Activated CD8-positive, alpha-beta memory T cell treated with anti-CD3 and anti-CD28 coated beads, Interleukin-2, amount 50 U/mL, for 48 hours (primary cell): ENCODE results near the gene DSC3.
"Not testable (repeated sequence)": the region's sequence is repeated elsewhere in the genome, so short reads cannot be mapped to it uniquely, and the experiment has no call there.

ENCODE experiments used
- DNase-seq: peaks from one replicate; pipeline ENCODE4 v3.0.0-alpha.2; 2020

Gene DSC3

GRCh38 chr18:31040686-31041270 is 1.8 kb downstream of the DSC3 start:
- DNase-seq, result no peak

- DNase-seq, result no peak
These were observed 3.1 kb downstream of the DSC3 start for GRCh38 chr18:31039426-31039825.

DNA sequence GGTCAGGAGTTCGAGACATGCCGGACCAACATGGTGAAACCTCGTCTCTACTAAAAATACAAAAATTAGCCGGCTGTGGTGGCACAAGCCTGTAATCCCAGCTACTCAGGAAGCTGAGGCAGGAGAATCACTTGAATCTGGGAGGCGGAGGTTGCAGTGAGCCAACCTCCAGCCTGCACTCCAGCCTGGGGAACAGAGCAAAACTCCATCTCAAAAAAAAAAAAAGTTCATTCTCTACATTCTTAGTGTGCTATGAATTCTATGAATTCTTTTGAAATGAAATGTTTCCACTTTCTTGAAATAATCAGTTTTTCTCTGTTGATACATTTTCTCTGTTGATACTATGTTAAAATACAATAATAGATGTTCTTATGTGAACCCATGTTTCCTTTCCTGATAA is 4.9 kb downstream of the DSC3 start:
- not testable (repeated sequence) for DNase-seq

DNA sequence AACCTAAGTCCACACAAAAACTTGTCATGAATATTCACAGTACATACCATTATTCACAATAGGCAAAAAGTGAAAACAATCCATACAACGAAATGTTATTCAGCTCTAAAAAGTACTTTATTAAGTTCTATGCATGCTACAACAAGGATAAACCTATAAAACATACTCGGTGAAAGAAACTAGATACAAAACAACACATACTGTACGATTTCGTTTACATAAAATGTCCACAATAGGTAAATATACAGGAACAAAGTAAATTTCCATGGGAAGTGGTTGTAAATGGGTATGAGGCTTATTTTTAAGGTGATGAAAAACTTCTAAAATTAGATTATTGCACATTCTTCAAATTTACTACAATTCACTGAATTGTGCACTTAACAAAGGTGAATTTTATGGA is 8.0 kb downstream of the DSC3 start:
- no peak for DNase-seq

DNA sequence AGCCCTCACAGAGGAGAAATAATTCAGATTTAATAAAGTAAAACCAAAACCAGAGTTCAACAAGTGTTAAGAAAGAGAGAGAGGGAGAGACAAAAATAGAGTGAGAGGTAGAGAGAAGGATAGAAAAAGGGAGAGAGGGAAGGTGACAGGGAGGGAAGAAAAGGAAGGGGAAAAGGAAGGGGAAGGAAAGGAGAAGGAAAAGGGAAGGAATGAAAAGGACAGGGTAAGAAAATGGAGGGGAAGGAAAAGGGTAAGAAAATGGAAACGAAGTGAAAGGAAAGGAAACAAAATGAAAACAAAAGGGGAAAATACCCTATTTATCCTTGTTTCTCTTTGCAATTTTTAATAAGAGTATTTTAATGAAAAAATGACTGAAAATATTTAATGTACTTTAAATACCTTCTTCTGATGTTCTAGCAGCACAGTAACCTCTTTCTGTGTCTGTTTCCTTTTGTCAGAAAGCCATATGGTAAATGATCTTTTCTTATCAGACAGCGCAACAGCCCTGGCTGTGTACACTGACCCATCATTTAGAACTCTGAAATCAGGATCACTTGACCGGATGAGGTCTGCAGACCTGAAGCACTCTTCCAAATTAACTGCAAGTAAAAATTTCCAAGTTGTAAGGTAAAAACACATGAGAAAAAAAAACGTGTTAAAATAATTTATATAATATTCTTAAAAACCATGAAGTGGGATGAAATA is 11.8 kb downstream of the DSC3 start:
- DNase-seq, result no peak

- no peak for DNase-seq
These were observed 26.7 kb downstream of the DSC3 start for GRCh38 chr18:31015715-31016434.

DNA sequence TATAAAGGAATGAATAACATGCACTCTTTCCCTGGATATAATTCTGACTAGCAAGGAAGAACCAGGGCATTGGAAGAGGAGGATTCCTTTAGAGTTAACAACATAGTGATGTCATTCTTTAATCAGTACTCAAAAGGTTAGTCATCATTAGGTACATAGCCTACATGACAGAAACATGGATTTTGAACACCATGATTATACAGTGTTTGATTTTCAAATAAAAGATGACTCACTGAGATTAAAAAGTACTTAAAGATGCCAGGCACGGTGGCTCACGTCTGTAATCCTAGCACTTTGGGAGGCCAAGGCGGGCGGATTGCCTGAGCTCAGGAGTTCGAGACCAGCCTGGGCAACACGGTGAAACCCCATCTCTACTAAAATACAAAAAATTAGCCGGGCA is 31.1 kb downstream of the DSC3 start:
- DNase-seq, result not testable (repeated sequence)

DNA sequence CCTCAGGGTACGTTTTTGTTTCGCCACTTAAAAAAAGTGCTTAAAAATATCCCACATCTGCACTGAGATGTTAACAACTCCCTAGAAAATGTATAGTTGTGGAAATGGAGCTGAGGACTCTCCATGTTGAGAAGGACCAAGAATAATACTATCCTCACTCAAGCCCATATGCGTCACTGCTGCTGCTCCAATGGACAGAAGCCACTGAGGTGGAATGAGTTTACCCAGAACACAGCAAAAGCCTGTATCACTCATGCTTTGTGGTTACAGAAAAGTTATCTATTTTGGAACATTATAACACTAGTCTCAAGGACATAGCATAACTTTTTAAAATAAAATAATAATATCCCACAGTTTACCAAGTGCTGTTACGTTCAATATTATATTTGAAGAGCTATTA is 31.9 kb downstream of the DSC3 start:
- no peak for DNase-seq

- DNase-seq, result no peak
These were observed 42.5 kb downstream of the DSC3 start for GRCh38 chr18:30999887-31000628.

DNA sequence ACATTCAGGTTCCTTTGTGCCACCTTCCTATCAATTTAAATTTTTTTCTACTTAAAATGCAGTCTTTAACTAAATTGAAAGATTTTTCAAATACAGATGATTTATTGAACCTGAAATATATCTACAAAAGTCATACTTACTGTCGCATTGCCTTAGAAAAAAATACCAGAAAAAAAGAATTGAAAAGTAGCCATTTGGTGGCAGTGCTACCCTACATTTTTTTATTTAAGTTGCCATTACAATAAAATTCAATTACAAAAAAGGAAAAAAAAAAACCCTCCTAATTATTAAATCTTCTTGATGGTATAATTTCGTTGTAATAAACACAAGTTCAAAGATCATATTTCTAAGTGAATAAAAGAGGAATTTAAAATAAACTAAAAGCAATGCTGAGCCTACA is 43.4 kb downstream of the DSC3 start:
- no peak for DNase-seq

GRCh38 chr18:30997223-30997622 is 45.3 kb downstream of the DSC3 start:
- no peak for DNase-seq

DNA sequence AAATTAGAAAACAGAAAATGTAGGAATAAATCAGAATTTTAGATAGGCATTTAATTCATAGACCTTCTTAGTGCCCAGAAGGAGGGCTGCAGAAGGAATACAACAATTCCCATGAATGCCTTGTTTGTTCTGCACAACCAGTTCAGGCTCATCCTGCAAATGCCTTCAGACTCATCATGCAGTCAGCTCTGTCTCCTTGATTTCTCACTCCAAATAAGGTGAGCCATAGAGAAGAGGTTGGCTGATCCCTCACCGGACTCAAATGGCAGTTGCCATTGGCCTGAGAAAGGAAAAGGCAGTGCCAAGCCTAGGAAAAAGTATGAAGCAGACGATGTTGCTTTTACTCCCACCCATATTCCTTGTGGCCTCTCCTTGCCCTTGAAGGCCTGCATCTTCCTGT is 50.3 kb downstream of the DSC3 start:
- DNase-seq, result no peak

DNA sequence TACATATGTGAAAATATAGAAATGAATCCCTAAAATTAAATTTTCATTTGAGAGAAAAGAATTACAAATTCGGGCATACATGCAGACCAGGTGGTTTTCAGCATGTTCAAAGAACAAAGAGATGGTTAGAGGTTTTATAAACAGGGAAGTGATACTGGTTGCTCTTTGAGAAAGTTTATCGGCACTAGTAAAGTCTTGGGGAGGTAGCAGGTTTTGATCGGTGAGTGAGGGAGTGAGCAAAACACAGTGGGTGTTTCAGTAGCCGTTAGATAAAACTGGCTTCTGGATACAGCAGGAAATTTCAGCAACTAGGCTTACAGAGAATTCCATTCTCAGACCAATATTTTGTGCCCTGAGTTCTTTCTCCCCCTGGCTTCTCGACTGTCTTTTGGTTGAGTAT is 51.1 kb downstream of the DSC3 start:
- no peak for DNase-seq

DNA sequence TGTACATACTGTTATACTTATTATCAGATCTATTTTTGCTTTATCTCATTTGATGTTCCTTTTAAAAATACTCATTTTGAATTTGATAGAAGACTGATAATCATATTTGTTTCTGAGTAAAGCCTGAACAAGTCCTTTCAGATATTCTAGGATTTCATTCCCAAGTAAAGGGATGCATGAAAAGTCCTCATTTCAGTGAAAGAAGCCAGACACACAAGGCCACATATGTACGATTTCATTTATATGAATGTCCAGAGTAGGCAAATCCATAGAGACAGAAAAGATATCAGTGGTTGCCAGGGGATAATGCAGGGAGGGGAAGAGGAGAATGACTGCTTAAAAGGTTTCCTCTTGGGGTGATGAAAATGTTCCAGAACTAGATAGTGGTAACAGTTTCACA is 53.4 kb downstream of the DSC3 start:
- DNase-seq, result no peak

DNA sequence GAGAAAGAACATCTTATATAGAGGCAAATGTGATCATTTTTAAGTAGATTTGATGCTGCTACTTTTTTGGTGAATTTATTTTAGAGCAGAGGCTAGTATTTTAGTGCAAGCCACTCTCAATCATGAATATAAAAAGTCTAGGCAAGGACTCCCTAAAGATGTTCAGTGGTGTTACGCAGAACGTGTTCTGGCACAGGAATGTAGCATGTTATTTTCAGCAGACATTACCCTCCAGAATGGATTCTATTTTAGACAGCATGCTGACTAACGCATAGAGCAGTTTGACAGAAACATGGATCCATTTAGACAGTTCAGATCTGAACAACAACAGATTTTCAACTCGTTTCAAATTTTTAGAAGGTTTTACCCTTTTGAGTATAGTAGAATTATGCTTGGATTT is 54.1 kb downstream of the DSC3 start:
- no peak for DNase-seq

GRCh38 chr18:30987467-30988241 is 54.9 kb downstream of the DSC3 start:
- DNase-seq, result no peak

- no peak for DNase-seq
These were observed 56.8 kb downstream of the DSC3 start for GRCh38 chr18:30985753-30986152.

DNA sequence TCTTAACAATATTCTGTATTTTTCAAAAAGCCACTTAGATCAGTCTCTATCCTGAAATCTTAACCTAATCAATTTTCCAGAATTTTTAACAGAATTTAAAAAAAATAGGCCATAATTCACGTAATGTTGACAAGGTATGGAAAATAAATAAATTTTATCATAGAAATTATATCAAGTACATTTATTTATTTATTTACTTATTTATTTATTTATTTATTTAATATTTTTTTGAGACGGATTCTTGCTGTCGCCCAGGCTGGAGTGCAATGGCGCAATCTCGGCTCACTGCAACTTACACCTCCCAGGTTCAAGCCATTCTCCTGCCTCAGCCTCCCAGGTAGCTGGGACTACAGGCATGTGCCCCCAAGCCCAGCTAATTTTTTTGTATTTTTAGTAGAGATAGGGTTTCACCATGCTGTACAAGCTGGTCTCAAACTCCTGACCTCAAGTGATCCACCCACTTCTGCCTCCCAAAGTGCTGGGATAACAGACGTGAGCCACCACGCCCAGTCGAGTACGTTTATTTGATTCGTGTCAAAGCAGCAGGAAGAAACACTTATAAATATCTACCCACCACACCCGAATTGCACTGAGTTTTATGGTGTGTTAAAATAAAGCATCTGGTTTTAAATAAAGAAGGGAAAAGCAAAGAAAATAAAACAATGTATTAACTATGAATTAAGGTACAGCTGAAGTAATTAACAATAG is 60.1 kb downstream of the DSC3 start:
- DNase-seq, result no peak

DNA sequence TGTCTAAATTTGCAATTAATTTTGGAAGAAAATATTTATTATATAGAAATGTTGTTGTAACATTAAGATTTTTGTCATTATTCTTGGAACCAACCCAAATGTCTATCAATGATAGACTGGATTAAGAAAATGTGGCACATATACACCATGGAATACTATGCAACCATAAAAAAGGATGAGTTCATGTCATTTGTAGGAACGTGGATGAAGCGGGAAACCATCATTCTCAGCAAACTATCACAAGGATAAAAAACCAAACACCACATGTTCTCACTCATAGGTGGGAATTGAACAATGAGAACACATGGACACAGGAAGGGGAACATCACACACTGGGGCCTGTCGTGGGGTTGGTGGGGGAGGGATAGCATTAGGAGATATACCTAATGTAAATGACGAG is 64.5 kb downstream of the DSC3 start:
- DNase-seq, result not testable (repeated sequence)

DNA sequence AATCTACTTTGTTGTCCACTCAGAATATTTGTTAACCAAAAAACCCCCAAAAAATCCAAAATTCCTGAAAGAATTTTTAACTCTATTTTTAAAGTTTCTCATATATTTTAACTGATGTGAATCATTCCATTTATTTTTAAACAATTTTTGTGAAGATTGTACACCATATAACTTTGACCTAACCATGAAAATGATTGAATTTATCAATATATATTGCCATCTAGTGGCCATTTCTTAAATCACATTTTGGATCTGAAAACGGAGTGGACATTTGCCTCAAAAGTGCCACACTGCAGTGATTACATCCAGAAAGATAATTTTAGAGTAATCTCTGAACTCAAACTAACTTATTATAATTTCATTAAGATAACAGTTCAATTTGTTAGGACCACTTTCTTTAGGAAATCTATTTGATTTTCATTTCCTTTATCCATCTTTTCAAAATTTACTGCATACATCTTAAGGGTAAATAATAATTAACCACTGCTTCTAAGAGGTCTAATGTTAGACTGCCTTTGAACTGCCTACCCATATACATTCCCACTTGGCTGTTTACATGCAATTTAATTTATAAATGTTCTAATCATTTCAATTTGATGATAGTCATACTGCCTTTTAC is 71.1 kb downstream of the DSC3 start:
- DNase-seq, result no peak

DNA sequence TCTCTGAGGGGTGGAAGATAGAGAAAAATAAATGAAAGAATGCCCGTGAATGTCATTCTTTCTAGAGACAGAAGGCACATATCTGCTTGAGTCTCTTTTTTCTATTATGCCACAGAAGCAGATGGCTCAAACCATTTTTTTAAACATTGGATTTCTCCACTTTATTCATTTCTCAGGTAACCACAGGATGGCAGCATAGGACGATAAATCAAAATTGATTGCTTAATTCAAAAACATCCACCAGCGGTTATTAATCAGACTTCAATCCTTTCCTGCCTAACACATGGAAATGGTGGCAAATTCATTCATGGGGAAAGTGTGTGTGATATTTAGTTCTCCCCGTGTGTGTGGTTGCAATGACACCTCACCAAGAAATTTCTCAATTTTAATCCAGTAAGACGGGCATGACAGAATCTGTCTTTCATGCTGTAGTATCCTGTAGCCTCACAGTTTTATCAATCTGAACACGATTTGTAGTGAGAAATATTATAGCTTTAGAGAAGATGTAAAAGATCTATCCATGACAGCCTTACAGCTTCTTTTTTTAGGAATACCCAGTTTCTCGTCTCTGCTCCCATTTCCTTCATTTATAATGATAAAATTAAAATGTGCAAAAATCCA is 72.2 kb downstream of the DSC3 start:
- no peak for DNase-seq
